IgD-negative memory B cell (primary cell): ENCODE results near the gene TEX36. TPM values are rescaled to one million over a fixed set of nuclear protein-coding genes. Genes with fewer than 3 reads are reported as not detected.

Experiments used
- polyA plus RNA-seq: library from polyadenylated mRNA; unstranded; fragments of 300-500 nt; fragmentation: Illumina TruSeq; gene quantifications from one replicate; pipeline ENCODE4 v1.2.3, GENCODE V29; 2021

The TEX36 gene
- polyA plus RNA-seq, 1 donor from 2014 or later, result not detected

Other genes starting within 250 kb of the TEX36 start
- 12.8 TPM for gene EDRF1, start 36.5 kb upstream of the TEX36 start, polyA plus RNA-seq
- not detected for gene MMP21, start 92.7 kb upstream of the TEX36 start, polyA plus RNA-seq
- gene UROS, start 140.1 kb upstream of the TEX36 start, polyA plus RNA-seq, result 55.1 TPM
- 70.0 TPM for gene BCCIP, start 140.4 kb upstream of the TEX36 start, polyA plus RNA-seq
- gene DHX32, start 198.1 kb upstream of the TEX36 start, polyA plus RNA-seq, result 6.8 TPM
- not detected for gene FANK1, start 213.4 kb upstream of the TEX36 start, polyA plus RNA-seq